ENCODE measurements around the gene GNA12. TPM values are rescaled to one million over a fixed set of nuclear protein-coding genes. Genes with fewer than 3 reads are reported as not detected.

The GNA12 gene
- total RNA-seq, 4 donors from 2014 or later = 17.9 to 33.3 (median 21.7) TPM

GRCh38 chr7:2691011-2691707 is 152.9 kb downstream of the GNA12 start:
- H3K27ac ChIP-seq = no peak overlapping the region
- H3K4me3 ChIP-seq (replicated peaks in 1 of 3) = no peak overlapping the region
- TF ChIP-seq POLR2A (IDR thresholded peaks at IDR 0.05) (no peak), CTCF (IDR thresholded peaks at IDR 0.05) (no peak)
- intact Hi-C loops (cut with DNase I) = no loop called here
- no peak for DNase-seq
- no peaks in the 10 kb centered on the region for H3K9me3 ChIP-seq
- H3K4me1 ChIP-seq = peaks cover 0 to 10% of the 10 kb centered on the region in 2 donors
- WGBS, 2 donors = 89 to 93% methylated on average over 18 of the region's 18 CpGs
- no peaks in the 10 kb centered on the region for H3K36me3 ChIP-seq
- peaks cover 9% of the 10 kb centered on the region for H3K27me3 ChIP-seq

DNA sequence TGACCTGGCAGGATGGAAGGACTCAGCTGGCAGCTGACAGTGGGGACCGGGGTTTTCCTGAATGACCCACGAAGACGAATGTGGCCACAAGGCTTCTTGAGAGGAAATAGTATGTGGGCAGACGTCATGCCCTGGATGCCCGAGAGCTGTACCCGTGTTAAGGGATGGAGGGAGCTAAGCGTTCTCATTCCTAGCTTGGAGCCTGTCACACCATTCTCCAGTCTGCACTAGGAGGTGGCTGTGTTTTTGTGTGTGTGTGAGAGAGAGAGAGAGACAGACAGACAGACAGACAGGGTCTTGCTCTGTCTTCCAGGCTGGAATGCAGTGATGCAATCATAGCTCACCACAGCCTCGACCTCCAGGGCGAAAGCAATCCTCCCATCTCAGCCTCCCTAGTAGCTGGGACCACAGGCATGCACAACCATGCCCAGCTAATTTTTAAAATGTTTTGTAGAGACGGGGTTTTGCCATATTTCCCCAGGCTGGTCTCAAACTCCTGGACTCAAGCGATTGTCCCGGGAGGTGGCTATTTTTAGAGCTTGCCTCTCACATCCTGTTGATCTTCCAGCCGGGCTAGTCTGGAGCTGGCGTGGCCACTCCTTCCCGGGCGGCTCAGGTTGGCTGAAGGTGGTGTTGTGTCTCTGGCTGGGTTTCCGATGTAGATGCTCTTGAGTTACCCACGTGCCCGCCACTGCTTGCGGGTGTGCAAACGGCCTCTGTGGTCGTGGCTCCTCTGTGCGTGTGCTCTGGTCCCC is 154.0 kb downstream of the GNA12 start:
- Histone ChIP-seq H3K36me3 (no peaks in the 10 kb centered on the region), H3K4me1 (peaks cover 0 to 10% of the 10 kb centered on the region in 2 donors), H3K4me3 (replicated peaks in 1 of 3) (no peak overlapping the region), H3K9me3 (no peaks in the 10 kb centered on the region), H3K27me3 (peaks cover 9% of the 10 kb centered on the region), H3K27ac (no peak overlapping the region)
- WGBS, 2 donors = 79 to 80% methylated on average over 15 to 21 of the region's 23 CpGs
- no peak for DNase-seq
- intact Hi-C loops (cut with DNase I) = loop anchor here (10.0 kb wide), 1 partner anchor 125 kb away; no protein-coding TSS in a partner anchor
- TF ChIP-seq CTCF (IDR thresholded peaks at IDR 0.05) = no peak
- no peak for TF ChIP-seq POLR2A (IDR thresholded peaks at IDR 0.05)

GRCh38 chr7:2689343-2689847 is 154.7 kb downstream of the GNA12 start:
- no peak for DNase-seq
- no peaks in the 10 kb centered on the region for H3K9me3 ChIP-seq
- no peaks in the 10 kb centered on the region for H3K36me3 ChIP-seq
- peaks cover 9% of the 10 kb centered on the region for H3K27me3 ChIP-seq
- no peak overlapping the region for H3K27ac ChIP-seq
- 64 to 71% methylated on average over 13 to 15 of the region's 16 CpGs for WGBS, 2 donors
- intact Hi-C loops (cut with DNase I) = loop anchor here (10.0 kb wide), 1 partner anchor 125 kb away; no protein-coding TSS in a partner anchor
- H3K4me1 ChIP-seq = peaks cover 0 to 10% of the 10 kb centered on the region in 2 donors
- no peak overlapping the region for H3K4me3 ChIP-seq (replicated peaks in 1 of 3)
- TF ChIP-seq CTCF (IDR thresholded peaks at IDR 0.05) (no peak), POLR2A (IDR thresholded peaks at IDR 0.05) (no peak)

DNA sequence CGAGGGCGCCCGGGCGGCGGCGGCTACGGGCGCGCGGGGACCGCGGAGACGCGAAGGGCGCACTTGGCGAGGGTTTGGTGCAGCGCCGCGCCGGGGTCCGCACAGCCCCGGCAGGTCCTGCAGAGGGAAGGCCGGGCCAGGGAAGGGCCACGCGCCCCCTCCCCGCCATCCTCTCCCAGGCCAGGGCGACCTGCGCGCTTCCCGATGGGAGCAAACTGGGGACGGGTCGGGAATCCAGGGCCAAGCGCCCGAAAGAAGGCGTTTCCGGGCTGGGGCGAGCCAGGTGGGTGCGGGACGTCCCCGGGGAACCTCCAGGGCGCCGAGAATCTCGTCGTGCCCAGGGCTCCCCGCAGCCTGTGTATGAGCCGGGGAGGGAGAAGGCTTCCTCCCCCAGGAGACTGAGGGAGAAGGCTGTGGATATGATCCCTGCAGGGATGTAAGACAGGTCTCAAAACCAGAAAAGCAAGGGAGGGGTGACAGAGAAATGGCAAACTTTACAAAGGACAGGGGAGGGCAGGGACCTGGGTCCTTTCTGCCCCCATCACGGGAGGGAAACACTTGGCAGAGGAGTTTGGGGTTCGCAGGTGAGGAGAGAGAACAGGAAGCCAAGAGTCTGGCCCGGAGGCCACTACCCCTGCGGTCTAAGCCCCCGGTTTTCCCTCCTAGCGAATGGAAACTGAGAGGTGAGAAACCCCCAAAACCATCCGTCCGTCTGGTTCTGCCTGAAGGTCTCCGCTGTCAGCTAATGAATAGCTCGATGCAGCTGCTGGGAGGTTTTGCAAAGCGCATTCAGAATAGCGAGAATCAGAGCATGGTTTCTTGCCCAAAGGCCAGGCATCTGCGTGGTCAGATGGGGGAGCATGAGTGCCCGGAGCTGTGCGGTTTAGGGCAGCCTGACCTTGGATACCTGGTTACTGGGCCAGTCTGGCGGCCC is 155.4 kb downstream of the GNA12 start:
- Histone ChIP-seq H3K27me3 (peaks cover 9% of the 10 kb centered on the region), H3K4me1 (peaks cover 0 to 10% of the 10 kb centered on the region in 2 donors), H3K27ac (no peak overlapping the region), H3K4me3 (replicated peaks in 1 of 3) (peak overlapping the region in 1 of 3 donors; percentile 12), H3K9me3 (no peaks in the 10 kb centered on the region), H3K36me3 (no peaks in the 10 kb centered on the region)
- no peak for TF ChIP-seq POLR2A (IDR thresholded peaks at IDR 0.05)
- DNase-seq = no peak
- intact Hi-C loops (cut with DNase I) = loop anchor here (10.0 kb wide), 1 partner anchor 124 kb away; no protein-coding TSS in a partner anchor
- 22 to 27% methylated on average over 15 to 32 of the region's 62 CpGs for WGBS, 2 donors

- Histone ChIP-seq H3K4me1 (peaks cover 0 to 10% of the 10 kb centered on the region in 2 donors), H3K4me3 (replicated peaks in 1 of 3) (peak within 1 kb of the TSS in 1 of 3 donors; percentile 12), H3K27me3 (peaks cover 9% of the 10 kb centered on the region), H3K9me3 (no peaks in the 10 kb centered on the region), H3K27ac (no peak within 1 kb of the TSS), H3K36me3 (no peaks in the 10 kb centered on the region)
- 26 to 40% methylated on average over 1 to 4 of the region's 41 CpGs for WGBS, 2 donors
- intact Hi-C loops (cut with DNase I) = loop anchor here (10.0 kb wide), 1 partner anchor 123 kb away; no protein-coding TSS in a partner anchor
- no peak for TF ChIP-seq CTCF (IDR thresholded peaks at IDR 0.05)
- TF ChIP-seq POLR2A (IDR thresholded peaks at IDR 0.05) = no peak
- no peak for DNase-seq
These were observed 156.2 kb downstream of the GNA12 start, which contains the start of gene AMZ1 for GRCh38 chr7:2687881-2688318. TSS of gene AMZ1 (plus strand) at chr7:2688202. CDS start at chr7:2700452, 12,250 bp downstream.

Data from thyroid gland (tissue), 4 donors.